ENCODE measurements around the gene CALHM1.

The CALHM1 gene

GRCh38 chr10:103474077-103474476 lies 15.4 kb upstream of the CALHM1 start:
- no peak for TF ChIP-seq POLR2A (IDR thresholded peaks at IDR 0.05; ENCODE audit: low read length)
- no peak for TF ChIP-seq GATA1 (IDR thresholded peaks at IDR 0.05; ENCODE audit: low read depth, low read length)
- no peak for DNase-seq

GRCh38 chr10:103473261-103473671 lies 14.6 kb upstream of the CALHM1 start:
- no peak for DNase-seq
- TF ChIP-seq GATA1 (IDR thresholded peaks at IDR 0.05; ENCODE audit: low read depth, low read length) (no peak), POLR2A (IDR thresholded peaks at IDR 0.05; ENCODE audit: low read length) (no peak)

GRCh38 chr10:103472005-103472404 lies 13.3 kb upstream of the CALHM1 start:
- TF ChIP-seq GATA1 (IDR thresholded peaks at IDR 0.05; ENCODE audit: low read depth, low read length) (no peak), POLR2A (IDR thresholded peaks at IDR 0.05; ENCODE audit: low read length) (no peak)
- DNase-seq = no peak

- TF ChIP-seq POLR2A (IDR thresholded peaks at IDR 0.05; ENCODE audit: low read length) = no peak
- no peak for TF ChIP-seq GATA1 (IDR thresholded peaks at IDR 0.05; ENCODE audit: low read depth, low read length)
- DNase-seq = peak in 1 of 2 experiments; percentile 27
Measured at GRCh38 chr10:103470761-103471653, 12.3 kb upstream of the CALHM1 start.

GRCh38 chr10:103469201-103469600 lies 10.5 kb upstream of the CALHM1 start:
- TF ChIP-seq POLR2A (IDR thresholded peaks at IDR 0.05; ENCODE audit: low read length) (no peak), GATA1 (IDR thresholded peaks at IDR 0.05; ENCODE audit: low read depth, low read length) (no peak)
- no peak for DNase-seq

- DNase-seq = no peak
Measured at GRCh38 chr10:103467406-103467805, 8.7 kb upstream of the CALHM1 start.

GRCh38 chr10:103466734-103467133 lies 8.0 kb upstream of the CALHM1 start:
- no peak for DNase-seq
- TF ChIP-seq POLR2A (IDR thresholded peaks at IDR 0.05; ENCODE audit: low read length) (no peak), GATA1 (IDR thresholded peaks at IDR 0.05; ENCODE audit: low read depth, low read length) (no peak)

More at GRCh38 chr10:103467406-103467805, 8.7 kb upstream of the CALHM1 start:
- no peak for TF ChIP-seq POLR2A (IDR thresholded peaks at IDR 0.05; ENCODE audit: low read length)
- TF ChIP-seq GATA1 (IDR thresholded peaks at IDR 0.05; ENCODE audit: low read depth, low read length) = no peak

GRCh38 chr10:103465411-103466179 lies 6.9 kb upstream of the CALHM1 start:
- TF ChIP-seq GATA1 (IDR thresholded peaks at IDR 0.05; ENCODE audit: low read depth, low read length) (no peak), POLR2A (IDR thresholded peaks at IDR 0.05; ENCODE audit: low read length) (no peak)

GRCh38 chr10:103463499-103463898 lies 4.8 kb upstream of the CALHM1 start:
- no peak for TF ChIP-seq GATA1 (IDR thresholded peaks at IDR 0.05; ENCODE audit: low read depth, low read length)
- no peak for TF ChIP-seq POLR2A (IDR thresholded peaks at IDR 0.05; ENCODE audit: low read length)

More at GRCh38 chr10:103465411-103466179, 6.9 kb upstream of the CALHM1 start:
- no peak for DNase-seq

GRCh38 chr10:103459615-103460014 lies 915 bp upstream of the CALHM1 start:
- TF ChIP-seq GATA1 (IDR thresholded peaks at IDR 0.05; ENCODE audit: low read depth, low read length) = no peak
- no peak for TF ChIP-seq POLR2A (IDR thresholded peaks at IDR 0.05; ENCODE audit: low read length)

More at GRCh38 chr10:103463499-103463898, 4.8 kb upstream of the CALHM1 start:
- DNase-seq = no peak

GRCh38 chr10:103457896-103458583 lies 660 bp downstream of the CALHM1 start:
- no peak for DNase-seq
- no peak for TF ChIP-seq GATA1 (IDR thresholded peaks at IDR 0.05; ENCODE audit: low read depth, low read length)
- no peak for TF ChIP-seq POLR2A (IDR thresholded peaks at IDR 0.05; ENCODE audit: low read length)

More at GRCh38 chr10:103459615-103460014, 915 bp upstream of the CALHM1 start:
- DNase-seq = no peak

- TF ChIP-seq GATA1 (IDR thresholded peaks at IDR 0.05; ENCODE audit: low read depth, low read length) (no peak), POLR2A (IDR thresholded peaks at IDR 0.05; ENCODE audit: low read length) (no peak)
- no peak for DNase-seq
Measured at GRCh38 chr10:103457176-103457712, 1.5 kb downstream of the CALHM1 start.

GRCh38 chr10:103456074-103456660 lies 2.5 kb downstream of the CALHM1 start:
- TF ChIP-seq GATA1 (IDR thresholded peaks at IDR 0.05; ENCODE audit: low read depth, low read length) = no peak
- TF ChIP-seq POLR2A (IDR thresholded peaks at IDR 0.05; ENCODE audit: low read length) = no peak
- DNase-seq = no peak

Data from erythroblast (primary cell).